ENCODE data around the gene RAB40B.

- TF ChIP-seq POLR2A (IDR thresholded peaks at IDR 0.05) (no peak), CTCF (IDR thresholded peaks at IDR 0.05) (no peak)
These were observed 27.6 kb downstream of the RAB40B start for GRCh38 chr17:82670661-82671450.
